H1 (cell line): Measurements from ENCODE around the gene RASSF10. TPM values are rescaled to one million over a fixed set of nuclear protein-coding genes. Genes with fewer than 3 reads are reported as not detected.

Experiments used
- CTCF ChIA-PET: fragments of 300-600 bp; sonication (Branson Sonifier 250); formaldehyde crosslinking; loops from one replicate; lab custom pipeline; 2021; ENCODE audit not compliant: partially characterized antibody; lab: Charles Lee
- POLR2A ChIA-PET: fragments of 300-600 bp; sonication (Branson Sonifier 250); formaldehyde crosslinking; loops from one replicate; lab custom pipeline; 2021; ENCODE audit warnings: inconsistent platforms; ENCODE audit not compliant: partially characterized antibody; lab: Charles Lee
- DNase-seq, 2 experiments: peaks; one replicate each; pipeline versions ENCODE4 v3.0.0 to v3.0.0-alpha.2; 2010 to 2022; ENCODE audit warnings: low spot score in 2 of 2, low read depth in 1 of 2, mixed read lengths in 1 of 2
- FAIRE-seq: peaks from 2 replicates; lab custom pipeline; 2011; peaks lifted over from hg19 to GRCh38; lab: Jason Lieb, UNC
- H2AFZ ChIP-seq: 2 replicates; pipeline ENCODE4 v1.8.1; 2012; ENCODE audit warnings: low read length, inconsistent platforms
- H2AK5ac ChIP-seq: 2 replicates; pipeline ENCODE4 v1.6.1; 2013; ENCODE audit warnings: low read depth, low read length
- H2BK120ac ChIP-seq: replicated peaks from 2 replicates; pipeline ENCODE3; 2013; ENCODE audit warnings: low read depth, low read length, inconsistent platforms
- H2BK12ac ChIP-seq: 2 replicates; pipeline ENCODE4 v1.6.1; 2013; ENCODE audit warnings: low read depth, low read length
- H2BK15ac ChIP-seq: 2 replicates; pipeline ENCODE4 v1.6.1; 2013; ENCODE audit warnings: low read length
- H2BK20ac ChIP-seq: 2 replicates; pipeline ENCODE4 v1.6.1; 2013; ENCODE audit warnings: low read length
- H2BK5ac ChIP-seq: 2 replicates; pipeline ENCODE4 v1.6.1; 2013; ENCODE audit warnings: low read depth, low read length
- H3K14ac ChIP-seq: 2 replicates; pipeline ENCODE4 v1.6.1; 2013; ENCODE audit warnings: inconsistent platforms; ENCODE audit not compliant: insufficient read length
- H3K18ac ChIP-seq: 2 replicates; pipeline ENCODE4 v1.6.1; 2013; ENCODE audit warnings: low read length; ENCODE audit errors: extremely low read depth
- H3K23ac ChIP-seq: 2 replicates; pipeline ENCODE4 v1.6.1; 2013; ENCODE audit warnings: inconsistent platforms; ENCODE audit not compliant: insufficient read length
- H3K23me2 ChIP-seq: 2 replicates; pipeline ENCODE4 v1.6.1; 2013; ENCODE audit warnings: low read depth, low read length
- H3K27ac ChIP-seq: 2 replicates; pipeline ENCODE4 v1.6.1; 2011; ENCODE audit warnings: low read depth, low read length, inconsistent platforms
- H3K27me3 ChIP-seq, 4 experiments: replicated peaks in 1 of 4; 1 replicate in 1 of 4; 2 replicates in 3 of 4; pipeline versions ENCODE4 v1.6.1 to v1.8.1; 2011 to 2013; ENCODE audit warnings: low read length in 3 of 4, mild to moderate bottlenecking in 3 of 4, inconsistent platforms in 2 of 4, mixed read lengths in 2 of 4, moderate library complexity in 1 of 4; ENCODE audit not compliant: control insufficient read depth in 3 of 4, insufficient read depth in 3 of 4; ENCODE audit errors: extremely low read depth in 1 of 4
- H3K36me3 ChIP-seq, 4 experiments: 2 replicates each; pipeline versions ENCODE4 v1.6.1 to v1.8.1; 2011 to 2013; ENCODE audit warnings: mild to moderate bottlenecking in 4 of 4, low read length in 3 of 4, moderate library complexity in 2 of 4, control low read depth in 1 of 4, inconsistent platforms in 1 of 4; ENCODE audit not compliant: insufficient read depth in 4 of 4, control insufficient read depth in 2 of 4
- H3K4ac ChIP-seq: replicated peaks from 2 replicates; pipeline ENCODE3; 2013; ENCODE audit warnings: low read length, low read depth, mixed read lengths, inconsistent platforms; ENCODE audit not compliant: insufficient read length
- H3K4me1 ChIP-seq, 4 experiments: replicated peaks in 1 of 4; 1 replicate in 1 of 4; 2 replicates in 3 of 4; pipeline versions ENCODE4 v1.6.1 to v1.8.1; 2011 to 2013; ENCODE audit warnings: low read length in 3 of 4, inconsistent platforms in 2 of 4, mixed read lengths in 1 of 4; ENCODE audit not compliant: insufficient read depth in 4 of 4, control insufficient read depth in 3 of 4
- H3K4me2 ChIP-seq, 2 experiments: 2 replicates each; pipeline versions ENCODE4 v1.6.1 to v1.8.1; 2011 to 2013; ENCODE audit warnings: low read depth in 2 of 2, low read length in 2 of 2, control low read depth in 1 of 2, inconsistent platforms in 1 of 2, mild to moderate bottlenecking in 1 of 2; ENCODE audit not compliant: insufficient read depth in 1 of 2
- H3K4me3 ChIP-seq, 4 experiments: fragments of 200-600, 300-600 bp in 1 of 4; sonication (generic), shearing (Covaris generic), sonication (Bioruptor Twin) in 1 of 4; 2 replicates each; pipeline versions ENCODE4 v1.5.1 to v1.8.1; 2011 to 2016; ENCODE audit warnings: low read length in 4 of 4, low read depth in 3 of 4, control low read depth in 2 of 4, inconsistent platforms in 2 of 4, mild to moderate bottlenecking in 2 of 4, mixed read lengths in 1 of 4, moderate library complexity in 1 of 4; ENCODE audit not compliant: insufficient read depth in 2 of 4; ENCODE audit errors: extremely low read depth in 1 of 4
- H3K56ac ChIP-seq: replicated peaks from 2 replicates; pipeline ENCODE3; 2013; ENCODE audit warnings: low read depth, mild to moderate bottlenecking, mixed read lengths, low read length, inconsistent platforms; ENCODE audit not compliant: insufficient read length
- H3K79me1 ChIP-seq: 2 replicates; pipeline ENCODE4 v1.6.1; 2013; ENCODE audit warnings: low read depth, low read length, control low read depth
- H3K79me2 ChIP-seq, 2 experiments: 2 replicates each; pipeline versions ENCODE4 v1.6.1 to v1.8.1; 2012 to 2013; ENCODE audit warnings: low read length in 2 of 2, mild to moderate bottlenecking in 2 of 2, inconsistent platforms in 1 of 2; ENCODE audit not compliant: insufficient read depth in 2 of 2, control insufficient read depth in 1 of 2
- H3K9ac ChIP-seq, 4 experiments: replicated peaks in 1 of 4; 1 replicate in 1 of 4; 2 replicates in 3 of 4; pipeline versions ENCODE4 v1.6.1 to v1.8.1; 2011 to 2013; ENCODE audit warnings: low read depth in 3 of 4, low read length in 3 of 4, control low read depth in 2 of 4, mild to moderate bottlenecking in 2 of 4, moderate library complexity in 2 of 4, inconsistent platforms in 1 of 4; ENCODE audit errors: extremely low read depth in 1 of 4
- H3K9me3 ChIP-seq, 2 experiments: 2 replicates each; pipeline versions ENCODE4 v1.6.1 to v1.8.1; 2012 to 2013; ENCODE audit warnings: mild to moderate bottlenecking in 2 of 2, moderate library complexity in 2 of 2, control low read depth in 1 of 2, inconsistent platforms in 1 of 2, low read depth in 1 of 2, low read length in 1 of 2, mixed read lengths in 1 of 2; ENCODE audit not compliant: insufficient read depth in 2 of 2
- H4K20me1 ChIP-seq, 2 experiments: replicated peaks in 1 of 2; 2 replicates each; pipeline versions ENCODE3 to v1.8.1; 2011 to 2013; ENCODE audit warnings: inconsistent platforms in 2 of 2, low read length in 2 of 2, mild to moderate bottlenecking in 1 of 2; ENCODE audit not compliant: insufficient read depth in 2 of 2, control insufficient read depth in 1 of 2
- H4K5ac ChIP-seq: 2 replicates; pipeline ENCODE4 v1.6.1; 2013; ENCODE audit warnings: low read length, low read depth, mixed read lengths, inconsistent platforms; ENCODE audit not compliant: insufficient read length
- H4K8ac ChIP-seq: 2 replicates; pipeline ENCODE4 v1.8.0; 2013; ENCODE audit warnings: mild to moderate bottlenecking, moderate library complexity, low read length, inconsistent platforms; ENCODE audit not compliant: insufficient read depth; ENCODE audit errors: extremely low read depth
- H4K91ac ChIP-seq: replicated peaks from 2 replicates; pipeline ENCODE3; 2013; ENCODE audit warnings: low read length, mixed read lengths, inconsistent platforms; ENCODE audit not compliant: insufficient read length
- CHD1 ChIP-seq: IDR thresholded peaks from 2 replicates; pipeline ENCODE4 v1.6.1; 2012; ENCODE audit warnings: low read depth, low read length, improper control_type of control experiment
- CHD2 ChIP-seq: IDR thresholded peaks from 2 replicates; pipeline ENCODE4 v1.6.1; 2012; ENCODE audit warnings: low read length, improper control_type of control experiment
- GABPA ChIP-seq: IDR thresholded peaks from 2 replicates; pipeline ENCODE4 v1.6.1; 2011; ENCODE audit warnings: mild to moderate bottlenecking, low read length, moderate library complexity, borderline replicate concordance; ENCODE audit not compliant: insufficient read depth
- GTF2F1 ChIP-seq: IDR thresholded peaks from 2 replicates; pipeline ENCODE4 v1.6.1; 2012; ENCODE audit warnings: low read depth, low read length, improper control_type of control experiment, borderline replicate concordance
- RXRA ChIP-seq: IDR thresholded peaks from 2 replicates; pipeline ENCODE4 v1.6.1; 2011; ENCODE audit warnings: low read depth, mild to moderate bottlenecking, low read length, moderate library complexity; ENCODE audit not compliant: insufficient read depth
- SAP30 ChIP-seq: fragments of 300-600 bp; sonication (generic); IDR thresholded peaks from 2 replicates; pipeline ENCODE4 v1.7.1; 2012; ENCODE audit warnings: low read length, moderate library complexity, mild to moderate bottlenecking, inconsistent platforms; ENCODE audit not compliant: insufficient read depth, insufficient replicate concordance
- SIRT6 ChIP-seq: IDR thresholded peaks from one replicate; pipeline ENCODE4 v1.7.1; 2012; ENCODE audit warnings: low read length, inconsistent platforms
- SP1 ChIP-seq: IDR thresholded peaks from 2 replicates; pipeline ENCODE4 v1.6.1; 2011; ENCODE audit warnings: low read depth, low read length
- TAF1 ChIP-seq: IDR thresholded peaks from 2 replicates; pipeline ENCODE4 v1.6.1; 2011; ENCODE audit warnings: mild to moderate bottlenecking, low read depth, low read length
- TAF7 ChIP-seq: optimal IDR thresholded peaks from 2 replicates; pipeline ENCODE3; 2011; ENCODE audit warnings: low read depth, mild to moderate bottlenecking, inconsistent platforms, low read length, moderate library complexity, borderline replicate concordance
- WGBS, 2 experiments: shearing (Covaris generic) in 1 of 2; methylation state at CpG; one replicate each; pipeline versions ENCODE4 v1.1.6 to v1.1.7; 2013 to 2015; ENCODE audit warnings: low lambda C conversion rate in 2 of 2, mixed read lengths in 2 of 2, inconsistent platforms in 1 of 2, low coverage in 1 of 2, missing lambda C conversion rate in 1 of 2; ENCODE audit not compliant: insufficient replicate concordance in 2 of 2, insufficient coverage in 1 of 2, insufficient read length in 1 of 2; ENCODE audit errors: extremely low coverage in 1 of 2, missing lambda C conversion rate in 1 of 2; 5-methylcytosine and 5-hydroxymethylcytosine counted together
- polyA plus RNA-seq, 7 experiments: library from polyadenylated mRNA; depleted of rRNA in 3 of 7; stranded (reverse) in 5 of 7; unstranded in 2 of 7; fragments of >200 nt in 5 of 7; fragments of 200-250 nt in 2 of 7; gene quantifications; 1 replicate in 5 of 7; 2 replicates in 1 of 7; 4 replicates in 1 of 7; pipeline versions ENCODE4 v1.2.1 to v1.2.3, GENCODE V29; 2011 to 2013; ENCODE audit warnings: missing spikeins in 2 of 7, mixed read lengths in 2 of 7
- total RNA-seq: library from RNA; stranded (reverse); fragmentation: NEBNext Ultra II Directional; extraction: Animal tissue kit (Norgen Biotek cat#: 25700); gene quantifications from 2 replicates; pipeline ENCODE4 v1.2.1, GENCODE V29; 2021
- TF ChIP-seq, protein P1 (sequence below): IDR thresholded peaks from 2 replicates; pipeline ENCODE4 v1.6.1; 2012; ENCODE audit warnings: inconsistent platforms

Gene RASSF10
- total and polyA plus RNA-seq, 2 of the 8 experiments (the other 6 are each of a cell fraction or from before 2014, with no cell fraction given), result 0.51 to 1.8 TPM

- Histone ChIP-seq H3K36me3 (no peaks in the 10 kb centered on the region), H2AFZ (no peak overlapping the region), H3K23me2 (peaks cover 1% of the 10 kb centered on the region; the same call in 1 of the 2 replicates), H3K4ac (no peak overlapping the region), H4K8ac (no peak overlapping the region), H4K91ac (no peak overlapping the region), H2BK15ac (no peak overlapping the region), H3K79me1 (no peaks in the 10 kb centered on the region), H3K18ac (no peak overlapping the region), H2BK12ac (no peak overlapping the region), H3K14ac (no peak overlapping the region), H2BK5ac (no peak overlapping the region), H3K4me2 (no peak overlapping the region), H3K27me3 (peaks cover 4 to 27% (median 17%) of the 10 kb centered on the region in 4 experiments; a peak in 6 of 7 replicates), H3K27ac (no peak overlapping the region), H3K4me1 (peaks cover 5 to 9% (median 6%) of the 10 kb centered on the region in 4 experiments), H3K4me3 (no peak overlapping the region), H2BK120ac (no peak overlapping the region), H3K9me3 (no peaks in the 10 kb centered on the region), H3K56ac (no peak overlapping the region), H3K9ac (no peak overlapping the region), H4K5ac (no peak overlapping the region), H4K20me1 (peaks cover 0 to under 1% of the 10 kb centered on the region in 2 experiments), H2BK20ac (no peak overlapping the region), H2AK5ac (no peak overlapping the region), H3K23ac (no peak overlapping the region), H3K79me2 (no peaks in the 10 kb centered on the region)
- 85% methylated on average over 6 of the region's 6 CpGs; no CpG with 5 or more reads in 1 of the 2 experiments for WGBS, 2 experiments
- ChIA-PET POLR2A (no interaction called here), CTCF (interaction anchor here (0.9 to 1.7 kb wide), 3 partner anchors 50 to 65 kb away, joined by 3 read pairs; no protein-coding TSS in a partner anchor)
- FAIRE-seq (no peak), DNase-seq (no peak)
- TF ChIP-seq CHD2, result no peak
- no peak for TF ChIP-seq RXRA
- no peak for TF ChIP-seq GABPA
- no peak for TF ChIP-seq GTF2F1
- TF ChIP-seq TAF7, result no peak
- no peak for TF ChIP-seq SIRT6
- no peak for TF ChIP-seq SAP30
- TF ChIP-seq SP1, result no peak
- TF ChIP-seq TAF1, result no peak
- TF ChIP-seq, protein P1, sequence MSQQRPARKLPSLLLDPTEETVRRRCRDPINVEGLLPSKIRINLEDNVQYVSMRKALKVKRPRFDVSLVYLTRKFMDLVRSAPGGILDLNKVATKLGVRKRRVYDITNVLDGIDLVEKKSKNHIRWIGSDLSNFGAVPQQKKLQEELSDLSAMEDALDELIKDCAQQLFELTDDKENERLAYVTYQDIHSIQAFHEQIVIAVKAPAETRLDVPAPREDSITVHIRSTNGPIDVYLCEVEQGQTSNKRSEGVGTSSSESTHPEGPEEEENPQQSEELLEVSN, result no peak
- TF ChIP-seq CHD1, result no peak
Observed at GRCh38 chr11:13015753-13016152, 6.6 kb downstream of the RASSF10 start.
